Stimulated activated naive CD8-positive, alpha-beta T cell treated with anti-CD3 and anti-CD28 coated beads, Interleukin-15, amount 100 ng/mL, for 72 hours (primary cell): ENCODE data around the gene PHOSPHO1.
"Not testable (repeated sequence)": the region's sequence is repeated elsewhere in the genome, so short reads cannot be mapped to it uniquely, and the experiment has no call there.

Source experiments
- ATAC-seq: fragments of 150-1000 bp; cut with Tn5 transposase; 2 replicates; pipeline ENCODE4 v1.10.0; 2021; ENCODE audit warnings: mild to moderate bottlenecking, moderate library complexity
- DNase-seq, 2 donors: peaks; one replicate each; pipeline ENCODE4 v3.0.0; 2021 to 2022
- H3K27ac Mint-ChIP-seq, 2 donors: one replicate each; pipeline ENCODE4 v1.8.0; 2022; ENCODE audit warnings: mild to moderate bottlenecking in 2 of 2, mixed read lengths in 2 of 2, moderate library complexity in 2 of 2
- H3K27me3 Mint-ChIP-seq: one replicate; pipeline ENCODE4 v1.8.0; 2022; ENCODE audit warnings: mixed read lengths
- H3K4me1 Mint-ChIP-seq: one replicate; pipeline ENCODE4 v1.8.0; 2022; ENCODE audit warnings: mild to moderate bottlenecking, mixed read lengths
- H3K4me3 Mint-ChIP-seq, 2 donors: one replicate each; pipeline ENCODE4 v1.8.0; 2022; ENCODE audit warnings: mild to moderate bottlenecking in 2 of 2, mixed read lengths in 2 of 2, moderate library complexity in 1 of 2
- H3K9me3 Mint-ChIP-seq, 2 donors: one replicate each; pipeline ENCODE4 v1.8.0; 2022; ENCODE audit warnings: mixed read lengths in 2 of 2

The PHOSPHO1 gene

GRCh38 chr17:49193513-49194296, 36.9 kb downstream of the PHOSPHO1 start:
- Mint-ChIP-seq H3K4me1 (peaks cover 62% of the 10 kb centered on the region), H3K9me3 (no peaks in the 10 kb centered on the region), H3K27ac (peak overlapping the region; percentile 95 to 100), H3K27me3 (no peaks in the 10 kb centered on the region), H3K4me3 (peak overlapping the region; percentile 93 to 98)
- no peak for ATAC-seq
- no peak for DNase-seq

- DNase-seq (peak; percentile 88 to 96), ATAC-seq (peak; percentile 82)
- H3K9me3 Mint-ChIP-seq, result no peaks in the 10 kb centered on the region
- peak overlapping the region; percentile 95 to 100 for H3K27ac Mint-ChIP-seq
- H3K4me3 Mint-ChIP-seq, result peak overlapping the region; percentile 93 to 98
- H3K4me1 Mint-ChIP-seq, result peaks cover 62% of the 10 kb centered on the region
- H3K27me3 Mint-ChIP-seq, result no peaks in the 10 kb centered on the region
Measured at GRCh38 chr17:49191917-49192741, 38.5 kb downstream of the PHOSPHO1 start.

GRCh38 chr17:49191409-49191916, 39.1 kb downstream of the PHOSPHO1 start:
- Mint-ChIP-seq H3K27me3 (no peaks in the 10 kb centered on the region), H3K27ac (peak overlapping the region; percentile 95 to 100), H3K4me1 (peaks cover 59% of the 10 kb centered on the region), H3K4me3 (peak overlapping the region; percentile 93 to 98), H3K9me3 (no peaks in the 10 kb centered on the region)
- DNase-seq, result no peak
- ATAC-seq, result peak; percentile 2

GRCh38 chr17:49190932-49191331, 39.7 kb downstream of the PHOSPHO1 start:
- Mint-ChIP-seq H3K4me3 (peak overlapping the region in 1 of 2 donors; percentile 46), H3K27ac (no peak overlapping the region), H3K4me1 (peaks cover 54% of the 10 kb centered on the region), H3K27me3 (no peaks in the 10 kb centered on the region), H3K9me3 (peaks cover 4% of the 10 kb centered on the region in 2 donors)
- no peak for ATAC-seq
- DNase-seq, result no peak

- Mint-ChIP-seq H3K4me3 (no peak overlapping the region), H3K4me1 (peaks cover 22% of the 10 kb centered on the region), H3K27me3 (no peaks in the 10 kb centered on the region), H3K27ac (no peak overlapping the region), H3K9me3 (peaks cover 13% of the 10 kb centered on the region in 2 donors)
- ATAC-seq, result no peak
- DNase-seq, result no peak
Measured at GRCh38 chr17:49187301-49187700, 43.3 kb downstream of the PHOSPHO1 start.

GRCh38 chr17:49185381-49185780, 45.2 kb downstream of the PHOSPHO1 start:
- DNase-seq, H3K4me3 Mint-ChIP-seq, ATAC-seq, H3K27ac Mint-ChIP-seq, H3K27me3 Mint-ChIP-seq: not testable (repeated sequence)
- Mint-ChIP-seq H3K4me1 (peaks cover 13% of the 10 kb centered on the region), H3K9me3 (peaks cover 13% of the 10 kb centered on the region in 2 donors)

GRCh38 chr17:49184522-49184921, 46.1 kb downstream of the PHOSPHO1 start:
- H3K27me3 Mint-ChIP-seq, DNase-seq, H3K4me3 Mint-ChIP-seq, H3K4me1 Mint-ChIP-seq, ATAC-seq, H3K27ac Mint-ChIP-seq: not testable (repeated sequence)
- peaks cover 13% of the 10 kb centered on the region in 2 donors for H3K9me3 Mint-ChIP-seq

GRCh38 chr17:49183801-49184200, 46.8 kb downstream of the PHOSPHO1 start:
- ATAC-seq (no peak), DNase-seq (no peak)
- peaks cover 9% of the 10 kb centered on the region for H3K4me1 Mint-ChIP-seq
- H3K27ac Mint-ChIP-seq, result no peak overlapping the region
- no peaks in the 10 kb centered on the region for H3K27me3 Mint-ChIP-seq
- no peak overlapping the region for H3K4me3 Mint-ChIP-seq
- H3K9me3 Mint-ChIP-seq, result peaks cover 13% of the 10 kb centered on the region in 2 donors

GRCh38 chr17:49183341-49183740, 47.2 kb downstream of the PHOSPHO1 start:
- H3K4me3 Mint-ChIP-seq, result no peak overlapping the region
- DNase-seq (no peak), ATAC-seq (no peak)
- peaks cover 9% of the 10 kb centered on the region for H3K4me1 Mint-ChIP-seq
- H3K27ac Mint-ChIP-seq, result no peak overlapping the region
- H3K27me3 Mint-ChIP-seq, result no peaks in the 10 kb centered on the region
- peaks cover 13% of the 10 kb centered on the region in 2 donors for H3K9me3 Mint-ChIP-seq

- Mint-ChIP-seq H3K27me3 (no peaks in the 10 kb centered on the region), H3K4me1 (peaks cover 9% of the 10 kb centered on the region), H3K9me3 (peaks cover 11 to 22% of the 10 kb centered on the region in 2 donors), H3K27ac (no peak overlapping the region), H3K4me3 (no peak overlapping the region)
- DNase-seq (no peak), ATAC-seq (no peak)
Measured at GRCh38 chr17:49180998-49181635, 49.5 kb downstream of the PHOSPHO1 start.

GRCh38 chr17:49180303-49180702, 50.3 kb downstream of the PHOSPHO1 start:
- H3K4me1 Mint-ChIP-seq, result peaks cover 9% of the 10 kb centered on the region
- peak; percentile 31 for ATAC-seq
- H3K4me3 Mint-ChIP-seq, result peak overlapping the region in 1 of 2 donors; percentile 50
- no peak overlapping the region for H3K27ac Mint-ChIP-seq
- no peaks in the 10 kb centered on the region for H3K27me3 Mint-ChIP-seq
- H3K9me3 Mint-ChIP-seq, result peaks cover 9 to 22% of the 10 kb centered on the region in 2 donors
- DNase-seq, result peak; percentile 32 to 48

- Mint-ChIP-seq H3K9me3 (peaks cover 12 to 26% of the 10 kb centered on the region in 2 donors), H3K27me3 (peaks cover 30% of the 10 kb centered on the region)
Measured at GRCh38 chr17:49175978-49176377, 54.6 kb downstream of the PHOSPHO1 start.

More at GRCh38 chr17:49175978-49176377, 54.6 kb downstream of the PHOSPHO1 start:
- H3K27ac Mint-ChIP-seq, DNase-seq, H3K4me1 Mint-ChIP-seq, ATAC-seq, H3K4me3 Mint-ChIP-seq: not testable (repeated sequence)
